ENCODE measurements around the gene TAS2R43.

- TF ChIP-seq SMC3 (IDR thresholded peaks at IDR 0.05; ENCODE audit: low read depth, low read length), result no peak
- no peak for TF ChIP-seq POLR2A (IDR thresholded peaks at IDR 0.05; ENCODE audit: low read depth, low read length)
- TF ChIP-seq CTCF (conservative IDR thresholded peaks at IDR 0.05; ENCODE audit: low read depth, low read length), result no peak
- no peak for TF ChIP-seq RAD21 (IDR thresholded peaks at IDR 0.05; ENCODE audit: low read length)
- TF ChIP-seq MAZ (IDR thresholded peaks at IDR 0.05; ENCODE audit: borderline replicate concordance, low read depth, low read length), result no peak
Observed at GRCh38 chr12:11070999-11071398, 21.1 kb downstream of the TAS2R43 start.

All from IMR-90 (cell line).